Central memory CD4-positive, alpha-beta T cell (primary cell): ENCODE measurements around the gene ZNF101.
"Not testable (repeated sequence)": the region's sequence is repeated elsewhere in the genome, so short reads cannot be mapped to it uniquely, and the experiment has no call there.

Experiments
- DNase-seq: peaks from one replicate; pipeline ENCODE4 v3.0.0; 2022

Gene ZNF101

GRCh38 chr19:19662344-19662743, 6.3 kb upstream of the ZNF101 start:
- no peak for DNase-seq

GRCh38 chr19:19662871-19663255, 5.8 kb upstream of the ZNF101 start:
- DNase-seq = no peak

GRCh38 chr19:19663256-19664120, 5.2 kb upstream of the ZNF101 start, which contains the start of gene ATP13A1:
TSS of gene ATP13A1 (minus strand) at chr19:19663676. CDS start at chr19:19663666, 10 bp downstream.
- peak; percentile 96 for DNase-seq

GRCh38 chr19:19665420-19665948, 3.2 kb upstream of the ZNF101 start:
- not testable (repeated sequence) for DNase-seq

- DNase-seq = no peak
Observed at GRCh38 chr19:19670070-19670551, 1.5 kb downstream of the ZNF101 start.

GRCh38 chr19:19672816-19673215, 4.2 kb downstream of the ZNF101 start:
- DNase-seq = no peak

- no peak for DNase-seq
Observed at GRCh38 chr19:19674315-19674714, 5.7 kb downstream of the ZNF101 start.

- DNase-seq = no peak
Observed at GRCh38 chr19:19677579-19677978, 8.9 kb downstream of the ZNF101 start.

- DNase-seq = no peak
Observed at GRCh38 chr19:19679176-19680073, 10.8 kb downstream of the ZNF101 start.

- not testable (repeated sequence) for DNase-seq
Observed at GRCh38 chr19:19686119-19686518, 17.5 kb downstream of the ZNF101 start.

GRCh38 chr19:19686580-19686979, 17.9 kb downstream of the ZNF101 start:
- no peak for DNase-seq

GRCh38 chr19:19687090-19687489, 18.5 kb downstream of the ZNF101 start:
- DNase-seq = no peak

- DNase-seq = not testable (repeated sequence)
Observed at GRCh38 chr19:19689023-19689422, 20.4 kb downstream of the ZNF101 start.

- no peak for DNase-seq
Observed at GRCh38 chr19:19691683-19692082, 23.0 kb downstream of the ZNF101 start.

GRCh38 chr19:19696386-19696785, 27.7 kb downstream of the ZNF101 start:
- no peak for DNase-seq

GRCh38 chr19:19697589-19697988, 28.9 kb downstream of the ZNF101 start:
- DNase-seq = no peak

- not testable (repeated sequence) for DNase-seq
Observed at GRCh38 chr19:19700493-19700892, 31.9 kb downstream of the ZNF101 start.

- no peak for DNase-seq
Observed at GRCh38 chr19:19704836-19705235, 36.2 kb downstream of the ZNF101 start.

GRCh38 chr19:19710506-19710905, 41.9 kb downstream of the ZNF101 start:
- DNase-seq = no peak

GRCh38 chr19:19711306-19711933, 42.8 kb downstream of the ZNF101 start:
- no peak for DNase-seq

- no peak for DNase-seq
Observed at GRCh38 chr19:19711934-19712828, 43.5 kb downstream of the ZNF101 start.

- no peak for DNase-seq
Observed at GRCh38 chr19:19719798-19720197, 51.2 kb downstream of the ZNF101 start.
